Glutamatergic neuron (in vitro differentiated cells): ENCODE data around the gene BBX. TPM values are rescaled to one million over a fixed set of nuclear protein-coding genes. Genes with fewer than 3 reads are reported as not detected.

Experiments used
- DNase-seq: peaks from one replicate; pipeline ENCODE4 v3.0.0; 2022
- H3K27ac Mint-ChIP-seq: one replicate; pipeline ENCODE4 v1.8.0; 2020; ENCODE audit warnings: mild to moderate bottlenecking, mixed read lengths, inconsistent platforms; ENCODE audit not compliant: unreplicated experiment
- H3K27me3 Mint-ChIP-seq: one replicate; pipeline ENCODE4 v1.8.0; 2020; ENCODE audit warnings: mild to moderate bottlenecking, moderate library complexity, mixed read lengths, inconsistent platforms; ENCODE audit not compliant: unreplicated experiment
- H3K36me3 Mint-ChIP-seq: one replicate; pipeline ENCODE4 v1.8.0; 2020; ENCODE audit warnings: mild to moderate bottlenecking, mixed read lengths, inconsistent platforms; ENCODE audit not compliant: unreplicated experiment
- H3K4me1 Mint-ChIP-seq: one replicate; pipeline ENCODE4 v1.8.0; 2020; ENCODE audit warnings: mild to moderate bottlenecking, low read depth, mixed read lengths, inconsistent platforms; ENCODE audit not compliant: unreplicated experiment
- H3K4me3 Mint-ChIP-seq: one replicate; pipeline ENCODE4 v1.8.0; 2020; ENCODE audit warnings: mild to moderate bottlenecking, mixed read lengths, inconsistent platforms; ENCODE audit not compliant: unreplicated experiment
- H3K9me3 Mint-ChIP-seq: one replicate; pipeline ENCODE4 v1.8.0; 2020; ENCODE audit warnings: mild to moderate bottlenecking, moderate library complexity, mixed read lengths, inconsistent platforms; ENCODE audit not compliant: unreplicated experiment
- total RNA-seq: library from RNA; stranded (reverse); fragmentation: NEBNext Ultra II Directional; extraction: Animal tissue kit (Norgen Biotek cat#: 25700); gene quantifications from one replicate; pipeline ENCODE4 v1.2.1, GENCODE V29; 2021; ENCODE audit not compliant: unreplicated experiment
- TF ChIP-seq, protein P1 (sequence below): fragments of 200-600 bp; sonication (generic); IDR thresholded peaks from one replicate; pipeline ENCODE4 v1.5.0; 2021; ENCODE audit not compliant: partially characterized antibody, unreplicated experiment

The BBX gene
- total RNA-seq, 1 donor from 2014 or later, result 71.0 TPM

GRCh38 chr3:107496855-107497254 lies 25.9 kb upstream of the BBX start:
- no peaks in the 10 kb centered on the region for H3K4me1 Mint-ChIP-seq
- H3K9me3 Mint-ChIP-seq, result no peaks in the 10 kb centered on the region
- no peak overlapping the region for H3K4me3 Mint-ChIP-seq
- no peaks in the 10 kb centered on the region for H3K36me3 Mint-ChIP-seq
- no peaks in the 10 kb centered on the region for H3K27me3 Mint-ChIP-seq
- TF ChIP-seq, protein P1, sequence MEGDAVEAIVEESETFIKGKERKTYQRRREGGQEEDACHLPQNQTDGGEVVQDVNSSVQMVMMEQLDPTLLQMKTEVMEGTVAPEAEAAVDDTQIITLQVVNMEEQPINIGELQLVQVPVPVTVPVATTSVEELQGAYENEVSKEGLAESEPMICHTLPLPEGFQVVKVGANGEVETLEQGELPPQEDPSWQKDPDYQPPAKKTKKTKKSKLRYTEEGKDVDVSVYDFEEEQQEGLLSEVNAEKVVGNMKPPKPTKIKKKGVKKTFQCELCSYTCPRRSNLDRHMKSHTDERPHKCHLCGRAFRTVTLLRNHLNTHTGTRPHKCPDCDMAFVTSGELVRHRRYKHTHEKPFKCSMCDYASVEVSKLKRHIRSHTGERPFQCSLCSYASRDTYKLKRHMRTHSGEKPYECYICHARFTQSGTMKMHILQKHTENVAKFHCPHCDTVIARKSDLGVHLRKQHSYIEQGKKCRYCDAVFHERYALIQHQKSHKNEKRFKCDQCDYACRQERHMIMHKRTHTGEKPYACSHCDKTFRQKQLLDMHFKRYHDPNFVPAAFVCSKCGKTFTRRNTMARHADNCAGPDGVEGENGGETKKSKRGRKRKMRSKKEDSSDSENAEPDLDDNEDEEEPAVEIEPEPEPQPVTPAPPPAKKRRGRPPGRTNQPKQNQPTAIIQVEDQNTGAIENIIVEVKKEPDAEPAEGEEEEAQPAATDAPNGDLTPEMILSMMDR, result no peak
- DNase-seq, result no peak
- no peak overlapping the region for H3K27ac Mint-ChIP-seq

- H3K4me1 Mint-ChIP-seq, result no peaks in the 10 kb centered on the region
- no peaks in the 10 kb centered on the region for H3K27me3 Mint-ChIP-seq
- H3K9me3 Mint-ChIP-seq, result no peaks in the 10 kb centered on the region
- H3K4me3 Mint-ChIP-seq, result no peak overlapping the region
- no peak for DNase-seq
- TF ChIP-seq, protein P1, result no peak
- no peak overlapping the region for H3K27ac Mint-ChIP-seq
- no peaks in the 10 kb centered on the region for H3K36me3 Mint-ChIP-seq
Observed at GRCh38 chr3:107498646-107499045, 24.1 kb upstream of the BBX start.

DNA sequence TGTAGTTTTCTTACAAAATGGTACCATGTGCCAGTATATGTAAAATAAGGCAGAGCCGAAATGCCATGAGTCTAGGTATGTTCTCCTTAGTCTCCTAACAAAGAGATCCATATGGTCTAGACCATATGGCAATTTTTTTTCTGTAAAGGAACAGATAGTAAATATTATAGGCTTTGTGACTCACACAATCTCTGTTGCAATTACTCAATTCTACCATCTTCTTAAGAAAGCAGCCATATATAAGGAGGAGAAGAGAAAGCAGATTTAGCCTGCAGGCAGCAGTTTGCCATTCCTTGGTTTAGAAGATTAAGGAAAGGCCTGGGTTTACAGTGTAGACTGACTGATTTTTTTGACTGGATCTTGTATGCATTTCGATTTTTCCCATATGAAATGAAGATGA lies 16.3 kb upstream of the BBX start:
- Mint-ChIP-seq H3K9me3 (no peaks in the 10 kb centered on the region), H3K27ac (no peak overlapping the region)
- TF ChIP-seq, protein P1, result no peak

GRCh38 chr3:107508331-107508730 lies 14.4 kb upstream of the BBX start:
- TF ChIP-seq, protein P1, result no peak
- DNase-seq, result no peak
- Mint-ChIP-seq H3K27me3 (no peaks in the 10 kb centered on the region), H3K4me3 (no peak overlapping the region), H3K9me3 (no peaks in the 10 kb centered on the region), H3K27ac (no peak overlapping the region), H3K36me3 (no peaks in the 10 kb centered on the region), H3K4me1 (no peaks in the 10 kb centered on the region)

More for the DNA sequence above, 16.3 kb upstream of the BBX start:
- DNase-seq, result no peak
- Mint-ChIP-seq H3K4me3 (no peak overlapping the region), H3K27me3 (no peaks in the 10 kb centered on the region), H3K4me1 (no peaks in the 10 kb centered on the region), H3K36me3 (no peaks in the 10 kb centered on the region)

DNA sequence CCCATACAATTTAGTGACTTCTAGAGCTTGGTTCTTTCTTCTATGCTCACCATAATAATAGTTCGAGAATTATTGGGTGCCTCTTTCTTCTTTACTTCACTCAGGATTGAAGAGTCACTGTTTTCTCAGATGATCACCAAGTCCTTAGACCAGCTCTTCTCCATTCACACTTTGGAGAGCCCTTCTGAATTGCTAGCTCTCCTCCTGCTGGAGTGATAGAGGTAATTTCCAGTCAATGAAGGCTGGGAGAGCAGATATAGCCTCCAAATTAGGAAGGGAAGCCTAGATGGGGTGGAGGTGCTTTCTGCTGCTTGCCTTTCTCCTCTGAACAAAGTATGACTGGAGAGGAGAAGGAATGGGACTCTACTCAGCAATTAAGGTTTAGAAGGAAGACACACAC lies 10.7 kb upstream of the BBX start:
- Mint-ChIP-seq H3K4me3 (no peak overlapping the region), H3K27me3 (no peaks in the 10 kb centered on the region), H3K4me1 (no peaks in the 10 kb centered on the region), H3K9me3 (no peaks in the 10 kb centered on the region), H3K27ac (no peak overlapping the region), H3K36me3 (no peaks in the 10 kb centered on the region)
- TF ChIP-seq, protein P1, result no peak
- no peak for DNase-seq
